MM.1S (cell line): ENCODE results near the gene TCF7L2.

Experiments used
- EZH2 ChIP-seq: fragments of 300-600 bp; sonication (generic); optimal IDR thresholded peaks from 2 replicates; pipeline ENCODE3; 2017; ENCODE audit warnings: low read depth, mild to moderate bottlenecking, antibody characterized with exemption, low read length, mixed read lengths
- EZH2phosphoT487 ChIP-seq: fragments of 300-600 bp; sonication (generic); IDR thresholded peaks from 2 replicates; pipeline ENCODE4 v1.6.1; 2018; ENCODE audit warnings: antibody characterized with exemption, low read length
- TF ChIP-seq, protein P1 (sequence below): fragments of 300-600 bp; sonication (generic); IDR thresholded peaks from 2 replicates; pipeline ENCODE4 v1.5.1; 2016; ENCODE audit warnings: antibody characterized with exemption, low read length, mixed read lengths

DNA sequence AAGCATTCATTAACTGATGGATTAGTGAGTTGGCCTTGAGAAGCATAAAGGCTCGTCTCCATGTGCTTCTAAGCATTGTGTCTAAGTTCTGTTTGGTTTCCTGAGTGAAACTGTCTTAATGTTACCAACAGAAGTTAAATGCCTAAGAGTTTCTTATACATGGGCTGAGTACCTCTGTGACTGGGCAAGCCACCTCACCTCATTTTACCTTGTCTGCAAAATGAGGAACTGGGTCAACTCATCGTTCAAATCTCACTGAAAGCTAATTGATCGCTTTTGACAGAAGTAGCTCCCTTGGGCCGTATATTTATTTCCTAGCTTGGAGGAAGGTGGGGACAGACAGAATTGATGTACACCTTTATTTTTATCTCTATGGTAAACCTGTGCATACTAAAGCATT, 88.9 kb downstream of the TCF7L2 start:
- TF ChIP-seq EZH2, result no peak
- TF ChIP-seq EZH2phosphoT487, result no peak
- TF ChIP-seq, protein P1, sequence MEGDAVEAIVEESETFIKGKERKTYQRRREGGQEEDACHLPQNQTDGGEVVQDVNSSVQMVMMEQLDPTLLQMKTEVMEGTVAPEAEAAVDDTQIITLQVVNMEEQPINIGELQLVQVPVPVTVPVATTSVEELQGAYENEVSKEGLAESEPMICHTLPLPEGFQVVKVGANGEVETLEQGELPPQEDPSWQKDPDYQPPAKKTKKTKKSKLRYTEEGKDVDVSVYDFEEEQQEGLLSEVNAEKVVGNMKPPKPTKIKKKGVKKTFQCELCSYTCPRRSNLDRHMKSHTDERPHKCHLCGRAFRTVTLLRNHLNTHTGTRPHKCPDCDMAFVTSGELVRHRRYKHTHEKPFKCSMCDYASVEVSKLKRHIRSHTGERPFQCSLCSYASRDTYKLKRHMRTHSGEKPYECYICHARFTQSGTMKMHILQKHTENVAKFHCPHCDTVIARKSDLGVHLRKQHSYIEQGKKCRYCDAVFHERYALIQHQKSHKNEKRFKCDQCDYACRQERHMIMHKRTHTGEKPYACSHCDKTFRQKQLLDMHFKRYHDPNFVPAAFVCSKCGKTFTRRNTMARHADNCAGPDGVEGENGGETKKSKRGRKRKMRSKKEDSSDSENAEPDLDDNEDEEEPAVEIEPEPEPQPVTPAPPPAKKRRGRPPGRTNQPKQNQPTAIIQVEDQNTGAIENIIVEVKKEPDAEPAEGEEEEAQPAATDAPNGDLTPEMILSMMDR, result no peak
